ENCODE data around the gene RETN. TPM values are rescaled to one million over a fixed set of nuclear protein-coding genes. Genes with fewer than 3 reads are reported as not detected.
A peak's percentile ranks its signal among the peaks of the same experiment; 100 is the strongest.

RETN gene
- total RNA-seq, 1 donor from 2014 or later, result not detected

GRCh38 chr19:7678971-7679751, 10.3 kb downstream of the RETN start:
- no peak overlapping the region for H3K27ac Mint-ChIP-seq (ENCODE audit: unreplicated experiment)
- no peak overlapping the region for H3K9ac ChIP-seq (ENCODE audit: low read length)
- no peaks in the 10 kb centered on the region for H3K4me1 Mint-ChIP-seq (ENCODE audit: low read depth, unreplicated experiment)
- peaks cover 1% of the 10 kb centered on the region for H3K36me3 Mint-ChIP-seq (ENCODE audit: low read depth, unreplicated experiment)
- H4K20me1 ChIP-seq (ENCODE audit: insufficient read depth, low read length), result peaks cover 22% of the 10 kb centered on the region
- H3K9me3 ChIP-seq (ENCODE audit: insufficient read depth, low read depth, low read length), result no peaks in the 10 kb centered on the region
- H3K4me2 ChIP-seq (ENCODE audit: low read length), result no peak overlapping the region
- peaks cover 5% of the 10 kb centered on the region for H3K27me3 ChIP-seq (ENCODE audit: insufficient read depth, low read length)
- no peaks in the 10 kb centered on the region for H3K9me3 Mint-ChIP-seq (ENCODE audit: unreplicated experiment)
- peaks cover 8% of the 10 kb centered on the region for H3K4me1 ChIP-seq (ENCODE audit: insufficient read depth, low read length)
- H3K4me3 Mint-ChIP-seq (ENCODE audit: unreplicated experiment), result peak overlapping the region; percentile 80
- H3K27me3 Mint-ChIP-seq (ENCODE audit: low read depth, unreplicated experiment), result peaks cover 35% of the 10 kb centered on the region
- H3K4me3 ChIP-seq (ENCODE audit: insufficient read depth, low read depth, low read length), result no peak overlapping the region
- no peak for FAIRE-seq
- TF ChIP-seq EZH2 (IDR thresholded peaks at IDR 0.05; ENCODE audit: insufficient read depth, low read length), result no peak
- no peak for TF ChIP-seq CTCF (IDR thresholded peaks at IDR 0.05; ENCODE audit: insufficient read depth, low read depth, low read length)
- H3K36me3 ChIP-seq (ENCODE audit: insufficient read depth, low read length), result no peaks in the 10 kb centered on the region
- H2AFZ ChIP-seq (ENCODE audit: low read depth, low read length), result no peak overlapping the region
- H3K27ac ChIP-seq (ENCODE audit: low read depth, low read length), result no peak overlapping the region
- DNase-seq (ENCODE audit: low read depth), result no peak
- peaks cover 13% of the 10 kb centered on the region for H3K79me2 ChIP-seq (ENCODE audit: insufficient read depth, low read length)

- peak overlapping the region; percentile 66 for H3K27ac Mint-ChIP-seq (ENCODE audit: unreplicated experiment)
- peak overlapping the region; percentile 80 for H3K4me3 Mint-ChIP-seq (ENCODE audit: unreplicated experiment)
- Histone ChIP-seq H3K27ac (ENCODE audit: low read depth, low read length) (no peak overlapping the region), H3K27me3 (ENCODE audit: insufficient read depth, low read length) (peaks cover 5% of the 10 kb centered on the region), H3K36me3 (ENCODE audit: insufficient read depth, low read length) (no peaks in the 10 kb centered on the region), H4K20me1 (ENCODE audit: insufficient read depth, low read length) (peaks cover 23% of the 10 kb centered on the region), H2AFZ (ENCODE audit: low read depth, low read length) (peak overlapping the region; percentile 92), H3K4me2 (ENCODE audit: low read length) (peak overlapping the region; percentile 98), H3K4me1 (ENCODE audit: insufficient read depth, low read length) (peaks cover 8% of the 10 kb centered on the region), H3K79me2 (ENCODE audit: insufficient read depth, low read length) (peaks cover 13% of the 10 kb centered on the region), H3K9ac (ENCODE audit: low read length) (no peak overlapping the region), H3K9me3 (ENCODE audit: insufficient read depth, low read depth, low read length) (no peaks in the 10 kb centered on the region), H3K4me3 (ENCODE audit: insufficient read depth, low read depth, low read length) (peak overlapping the region; percentile 87)
- no peaks in the 10 kb centered on the region for H3K9me3 Mint-ChIP-seq (ENCODE audit: unreplicated experiment)
- FAIRE-seq, result no peak
- DNase-seq (ENCODE audit: low read depth), result no peak
- H3K4me1 Mint-ChIP-seq (ENCODE audit: low read depth, unreplicated experiment), result no peaks in the 10 kb centered on the region
- H3K36me3 Mint-ChIP-seq (ENCODE audit: low read depth, unreplicated experiment), result peaks cover 1% of the 10 kb centered on the region
- TF ChIP-seq EZH2 (IDR thresholded peaks at IDR 0.05; ENCODE audit: insufficient read depth, low read length), result no peak
- TF ChIP-seq CTCF (IDR thresholded peaks at IDR 0.05; ENCODE audit: insufficient read depth, low read depth, low read length), result no peak
- H3K27me3 Mint-ChIP-seq (ENCODE audit: low read depth, unreplicated experiment), result peaks cover 35% of the 10 kb centered on the region
Measured at GRCh38 chr19:7679771-7680605, 11.1 kb downstream of the RETN start.
